KMS-11 (cell line): Measurements from ENCODE around the gene CTBP1.

ENCODE experiments used
- H2AFZ ChIP-seq: fragments of 200-600 bp; sonication (generic); 2 replicates; pipeline ENCODE4 v1.6.1; 2016; ENCODE audit warnings: antibody characterized with exemption, mixed run types, low read depth
- H3K27ac ChIP-seq: fragments of 200-600 bp; sonication (generic); 2 replicates; pipeline ENCODE4 v1.6.1; 2016; ENCODE audit warnings: mild to moderate bottlenecking, mixed run types
- H3K27me3 ChIP-seq: fragments of 200-600 bp; sonication (generic); 2 replicates; pipeline ENCODE4 v1.6.1; 2017; ENCODE audit warnings: mild to moderate bottlenecking, low read depth, mixed run types, moderate library complexity; ENCODE audit not compliant: insufficient read depth
- H3K36me3 ChIP-seq: fragments of 200-600 bp; sonication (generic); 2 replicates; pipeline ENCODE4 v1.6.1; 2017; ENCODE audit warnings: mild to moderate bottlenecking, mixed run types; ENCODE audit not compliant: insufficient read depth
- H3K4me1 ChIP-seq: fragments of 200-600 bp; sonication (generic); 2 replicates; pipeline ENCODE4 v1.6.1; 2016; ENCODE audit warnings: mild to moderate bottlenecking, low read depth, mixed run types; ENCODE audit not compliant: poor library complexity, severe bottlenecking
- H3K4me2 ChIP-seq: fragments of 200-600 bp; sonication (generic); 2 replicates; pipeline ENCODE4 v1.7.0; 2016; ENCODE audit warnings: mild to moderate bottlenecking, mixed run types
- H3K4me3 ChIP-seq: fragments of 200-600 bp; sonication (generic); IDR thresholded peaks from 2 replicates; pipeline ENCODE4 v1.6.1; 2017; ENCODE audit warnings: low read depth, low read length, mixed read lengths; ENCODE audit not compliant: insufficient read depth
- H3K79me2 ChIP-seq: fragments of 200-600 bp; sonication (generic); 2 replicates; pipeline ENCODE4 v1.6.1; 2016; ENCODE audit warnings: low read depth, mixed run types; ENCODE audit not compliant: insufficient read depth
- H3K9ac ChIP-seq: fragments of 200-600 bp; sonication (generic); 2 replicates; pipeline ENCODE4 v1.6.1; 2016; ENCODE audit warnings: mild to moderate bottlenecking, mixed run types
- H4K20me1 ChIP-seq: fragments of 200-600 bp; sonication (generic); 2 replicates; pipeline ENCODE4 v1.6.1; 2016; ENCODE audit warnings: mild to moderate bottlenecking, mixed run types; ENCODE audit not compliant: insufficient read depth
- CTCF ChIP-seq: fragments of 200-600 bp; sonication (generic); conservative IDR thresholded peaks from 2 replicates; pipeline ENCODE4 v1.6.1; 2017; ENCODE audit warnings: low read depth, mild to moderate bottlenecking, antibody characterized with exemption, low read length, moderate library complexity, mixed read lengths

The CTBP1 gene

GRCh38 chr4:1290165-1290977 lies 41.4 kb upstream of the CTBP1 start:
- Histone ChIP-seq H3K36me3 (no peaks in the 10 kb centered on the region), H3K4me1 (peaks cover 18% of the 10 kb centered on the region), H3K27ac (peak overlapping the region; percentile 45; the same call in 1 of the 2 replicates), H3K79me2 (peaks cover 39% of the 10 kb centered on the region; the same call in 1 of the 2 replicates), H3K9ac (peak overlapping the region; percentile 66), H3K4me3 (peak overlapping the region; percentile 25), H3K4me2 (peak overlapping the region; percentile 80), H2AFZ (no peak overlapping the region), H3K27me3 (no peaks in the 10 kb centered on the region), H4K20me1 (no peaks in the 10 kb centered on the region)
- TF ChIP-seq CTCF: no peak

- H3K79me2 ChIP-seq: peaks cover 39% of the 10 kb centered on the region; the same call in 1 of the 2 replicates
Observed at GRCh38 chr4:1289207-1290164, 40.6 kb upstream of the CTBP1 start, which contains the start of gene MAEA. Gene MAEA (plus strand): TSS chr4:1289891. CDS start chr4:1289914, 23 bp downstream.

GRCh38 chr4:1288786-1289185 lies 39.9 kb upstream of the CTBP1 start:
- peak overlapping the region; percentile 53 for H3K4me3 ChIP-seq
- H3K36me3 ChIP-seq: no peaks in the 10 kb centered on the region
- H3K27ac ChIP-seq: peak overlapping the region; percentile 45; the same call in 1 of the 2 replicates
- TF ChIP-seq CTCF: no peak
- peak overlapping the region; percentile 59; the same call in 1 of the 2 replicates for H2AFZ ChIP-seq
- H3K27me3 ChIP-seq: no peaks in the 10 kb centered on the region
- H3K4me1 ChIP-seq: peaks cover 18% of the 10 kb centered on the region
- peaks cover 36% of the 10 kb centered on the region; the same call in 1 of the 2 replicates for H3K79me2 ChIP-seq
- H3K9ac ChIP-seq: no peak overlapping the region; the same call in 1 of the 2 replicates
- no peaks in the 10 kb centered on the region for H4K20me1 ChIP-seq
- H3K4me2 ChIP-seq: peak overlapping the region; percentile 51; the same call in 1 of the 2 replicates

More at GRCh38 chr4:1289207-1290164, 40.6 kb upstream of the CTBP1 start, which contains the start of gene MAEA:
- Histone ChIP-seq H4K20me1 (no peaks in the 10 kb centered on the region), H3K36me3 (no peaks in the 10 kb centered on the region), H2AFZ (peak within 1 kb of the TSS; percentile 59), H3K27ac (peak within 1 kb of the TSS; percentile 45), H3K4me2 (peak within 1 kb of the TSS; percentile 80), H3K4me1 (peaks cover 18% of the 10 kb centered on the region), H3K9ac (peak within 1 kb of the TSS; percentile 66), H3K27me3 (no peaks in the 10 kb centered on the region), H3K4me3 (peak within 1 kb of the TSS; percentile 53)
- no peak for TF ChIP-seq CTCF
